IPS-11a (cell line): Measurements from ENCODE around the gene DOCK3.
"Not testable (repeated sequence)": the region's sequence is repeated elsewhere in the genome, so short reads cannot be mapped to it uniquely, and the experiment has no call there.

Source experiments
- H3K4me3 ChIP-seq: one replicate; pipeline ENCODE4 v1.5.1; 2013; ENCODE audit warnings: low read depth, low read length, control low read depth

DOCK3 gene

GRCh38 chr3:50673931-50674330 is 796 bp upstream of the DOCK3 start:
- H3K4me3 ChIP-seq: peak overlapping the region; percentile 66

GRCh38 chr3:50675179-50676030 is 678 bp downstream of the DOCK3 start:
- H3K4me3 ChIP-seq: peak overlapping the region; percentile 66

- peak overlapping the region; percentile 66 for H3K4me3 ChIP-seq
These were observed 1.4 kb downstream of the DOCK3 start for GRCh38 chr3:50676031-50676705.

- H3K4me3 ChIP-seq: no peak overlapping the region
These were observed 12.5 kb downstream of the DOCK3 start for GRCh38 chr3:50687127-50687751.

GRCh38 chr3:50687916-50688315 is 13.2 kb downstream of the DOCK3 start:
- no peak overlapping the region for H3K4me3 ChIP-seq

- not testable (repeated sequence) for H3K4me3 ChIP-seq
These were observed 13.9 kb downstream of the DOCK3 start for GRCh38 chr3:50688602-50689001.

GRCh38 chr3:50689558-50689957 is 14.8 kb downstream of the DOCK3 start:
- H3K4me3 ChIP-seq: no peak overlapping the region

GRCh38 chr3:50695031-50695430 is 20.3 kb downstream of the DOCK3 start:
- no peak overlapping the region for H3K4me3 ChIP-seq

GRCh38 chr3:50696276-50696675 is 21.5 kb downstream of the DOCK3 start:
- no peak overlapping the region for H3K4me3 ChIP-seq

- no peak overlapping the region for H3K4me3 ChIP-seq
These were observed 23.5 kb downstream of the DOCK3 start for GRCh38 chr3:50698269-50698668.

- no peak overlapping the region for H3K4me3 ChIP-seq
These were observed 33.9 kb downstream of the DOCK3 start for GRCh38 chr3:50708620-50709019.

- no peak overlapping the region for H3K4me3 ChIP-seq
These were observed 40.2 kb downstream of the DOCK3 start for GRCh38 chr3:50714946-50715345.

GRCh38 chr3:50724831-50725230 is 50.1 kb downstream of the DOCK3 start:
- no peak overlapping the region for H3K4me3 ChIP-seq

- no peak overlapping the region for H3K4me3 ChIP-seq
These were observed 60.3 kb downstream of the DOCK3 start for GRCh38 chr3:50734985-50735384.

- H3K4me3 ChIP-seq: no peak overlapping the region
These were observed 62.6 kb downstream of the DOCK3 start for GRCh38 chr3:50737193-50737905.

- H3K4me3 ChIP-seq: no peak overlapping the region
These were observed 63.3 kb downstream of the DOCK3 start for GRCh38 chr3:50737906-50738598.

GRCh38 chr3:50743643-50744042 is 68.9 kb downstream of the DOCK3 start:
- H3K4me3 ChIP-seq: no peak overlapping the region

- no peak overlapping the region for H3K4me3 ChIP-seq
These were observed 75.1 kb downstream of the DOCK3 start for GRCh38 chr3:50749822-50750221.

GRCh38 chr3:50759015-50759414 is 84.3 kb downstream of the DOCK3 start:
- H3K4me3 ChIP-seq: no peak overlapping the region

- H3K4me3 ChIP-seq: no peak overlapping the region
These were observed 103.0 kb downstream of the DOCK3 start for GRCh38 chr3:50777680-50778079.

- not testable (repeated sequence) for H3K4me3 ChIP-seq
These were observed 107.0 kb downstream of the DOCK3 start for GRCh38 chr3:50781766-50782165.
